ENCODE results near the gene XYLT1. TPM values are rescaled to one million over a fixed set of nuclear protein-coding genes. Genes with fewer than 3 reads are reported as not detected.
A peak's percentile ranks its signal among the peaks of the same experiment; 100 is the strongest.
"Not testable (repeated sequence)": the region's sequence is repeated elsewhere in the genome, so short reads cannot be mapped to it uniquely, and the experiment has no call there.

XYLT1 gene
- polyA plus RNA-seq, 5 donors, result 4.9 to 7.2 (median 6.4) TPM

GRCh38 chr16:17433577-17434451 lies 36.9 kb downstream of the XYLT1 start:
- peak in 1 of 2 donors; percentile 67 for DNase-seq

GRCh38 chr16:17432901-17433576 lies 37.7 kb downstream of the XYLT1 start:
- peak; percentile 69 to 75 for DNase-seq

DNA sequence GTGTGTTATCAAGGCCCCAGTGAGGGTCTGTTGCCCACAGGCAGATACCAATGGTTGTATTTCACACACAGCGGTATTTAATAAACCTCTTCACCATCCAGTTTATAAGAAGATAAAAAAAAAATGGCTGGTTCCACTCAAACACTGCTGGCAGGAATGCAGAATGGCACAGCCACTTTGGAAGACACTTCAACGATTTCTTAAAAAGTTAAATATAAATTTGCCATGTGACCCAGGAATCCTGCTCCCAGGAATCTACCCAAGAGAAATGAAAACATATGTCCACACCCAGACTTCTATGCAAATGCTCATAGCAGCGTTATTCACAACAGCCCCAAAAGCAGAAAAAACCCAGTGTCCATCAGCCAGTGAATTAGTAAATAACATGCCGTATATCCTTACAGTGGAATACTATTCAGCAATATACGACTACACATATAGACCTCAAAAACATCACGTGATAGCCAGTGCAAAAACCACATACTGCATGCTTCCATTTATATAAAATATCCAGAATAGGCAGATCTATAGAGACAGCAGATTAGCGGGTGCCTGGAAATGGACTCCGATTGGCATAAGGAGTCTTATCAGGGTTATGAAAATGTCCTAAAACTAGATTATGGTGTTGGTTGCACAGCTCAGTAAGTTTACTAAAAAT lies 38.7 kb downstream of the XYLT1 start:
- no peak for DNase-seq

DNA sequence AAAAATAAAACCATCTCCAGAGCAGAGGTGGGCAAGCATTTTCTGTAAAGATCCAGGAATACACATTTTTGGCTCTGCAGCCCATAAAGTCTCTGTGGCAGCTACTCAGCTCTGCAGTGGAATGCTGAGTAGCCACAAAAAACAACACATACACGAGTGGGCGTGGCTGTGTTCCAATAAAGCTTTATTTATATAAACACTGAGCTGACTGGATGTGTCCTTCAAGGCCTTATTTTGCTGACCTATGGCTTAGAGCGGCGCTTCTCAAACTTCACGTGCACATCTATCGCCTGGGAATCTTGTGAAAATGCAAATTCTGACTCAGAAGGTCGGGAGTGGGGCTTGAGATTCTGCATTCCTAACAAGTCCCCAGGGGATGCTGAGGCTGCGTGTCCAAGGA lies 39.7 kb downstream of the XYLT1 start:
- DNase-seq, result no peak

DNA sequence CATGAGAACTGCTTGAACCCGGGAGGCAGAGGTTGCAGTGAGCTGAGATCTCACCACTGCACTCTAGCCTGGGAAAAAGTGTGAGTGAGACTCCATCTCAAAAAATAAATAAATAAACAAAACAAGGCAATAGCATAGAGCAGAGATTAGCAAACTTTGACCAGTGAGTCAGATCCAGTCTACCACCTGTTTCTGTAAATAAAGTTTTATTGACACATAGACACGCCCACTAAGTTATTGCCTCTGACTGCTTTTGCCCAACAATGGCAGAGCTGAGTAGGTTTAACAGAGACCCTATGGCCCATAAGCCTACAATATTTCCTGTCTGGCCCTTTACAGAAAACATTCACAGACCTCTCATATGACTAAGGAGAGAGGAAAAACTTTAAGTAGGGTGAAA lies 44.3 kb downstream of the XYLT1 start:
- DNase-seq, result no peak

- no peak for DNase-seq
Observed at GRCh38 chr16:17424771-17425170, 46.0 kb downstream of the XYLT1 start.

GRCh38 chr16:17423221-17423620 lies 47.5 kb downstream of the XYLT1 start:
- no peak for DNase-seq

DNA sequence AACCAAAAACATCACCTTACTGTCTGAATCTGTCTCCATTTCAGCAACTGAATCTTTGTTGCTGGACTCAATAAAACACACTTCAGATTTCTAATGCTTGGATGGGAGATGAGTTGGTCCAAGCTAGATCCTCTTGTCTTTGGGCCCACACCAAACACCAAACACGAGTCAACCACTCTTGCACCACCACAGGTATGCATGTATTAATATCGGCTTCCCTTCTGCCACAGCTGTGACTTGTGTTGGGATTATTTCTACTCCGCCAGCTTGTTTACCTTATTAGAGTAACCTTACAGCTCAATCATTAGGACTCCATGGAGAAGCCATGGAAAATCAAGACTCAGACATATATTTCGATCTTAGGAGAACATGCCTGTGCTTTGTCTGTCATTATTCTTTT lies 49.9 kb downstream of the XYLT1 start:
- no peak for DNase-seq

- no peak for DNase-seq
Observed at GRCh38 chr16:17419266-17419665, 51.5 kb downstream of the XYLT1 start.

DNA sequence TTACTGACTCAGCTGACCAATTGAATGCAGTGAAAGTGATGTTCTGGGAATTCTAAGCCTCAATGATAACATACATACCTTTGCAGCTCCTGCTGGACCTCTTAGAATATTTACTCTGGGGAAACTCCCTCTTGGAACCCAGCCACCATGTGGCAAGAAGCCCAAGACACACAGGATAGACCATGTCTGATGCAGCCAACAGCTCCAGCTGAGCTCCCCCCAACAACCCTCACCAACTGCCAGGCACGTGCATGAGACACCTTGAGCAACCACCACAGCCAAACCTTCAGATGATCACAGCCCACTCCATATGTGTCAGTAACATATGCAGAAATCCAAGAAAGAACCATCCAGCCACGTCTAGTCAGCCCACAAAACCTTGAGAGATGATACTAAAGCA lies 53.0 kb downstream of the XYLT1 start:
- no peak for DNase-seq

GRCh38 chr16:17416461-17417311 lies 54.1 kb downstream of the XYLT1 start:
- DNase-seq, result no peak

DNA sequence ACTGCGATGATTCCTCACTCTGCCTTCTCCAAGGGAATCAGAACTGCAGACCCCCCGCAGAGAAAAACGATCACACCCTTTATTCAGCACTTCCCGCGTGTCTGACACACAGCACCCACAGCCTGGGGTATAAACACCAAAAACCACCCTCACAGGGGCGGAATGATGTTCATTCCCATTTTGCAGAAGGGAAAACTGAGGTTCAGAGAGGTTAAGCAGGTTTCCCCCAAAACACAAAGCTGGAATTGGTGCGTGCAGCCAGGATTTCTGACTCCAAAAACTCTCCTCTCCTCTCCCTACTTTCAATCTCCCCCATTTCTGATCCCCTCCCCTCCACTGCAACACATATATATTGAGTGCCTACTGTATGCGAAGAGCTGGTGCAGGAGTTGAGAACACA lies 55.8 kb downstream of the XYLT1 start:
- DNase-seq, result no peak

GRCh38 chr16:17414421-17414820 lies 56.3 kb downstream of the XYLT1 start:
- DNase-seq, result no peak

- DNase-seq, result no peak
Observed at GRCh38 chr16:17413508-17413907, 57.3 kb downstream of the XYLT1 start.

GRCh38 chr16:17412791-17413190 lies 58.0 kb downstream of the XYLT1 start:
- no peak for DNase-seq

DNA sequence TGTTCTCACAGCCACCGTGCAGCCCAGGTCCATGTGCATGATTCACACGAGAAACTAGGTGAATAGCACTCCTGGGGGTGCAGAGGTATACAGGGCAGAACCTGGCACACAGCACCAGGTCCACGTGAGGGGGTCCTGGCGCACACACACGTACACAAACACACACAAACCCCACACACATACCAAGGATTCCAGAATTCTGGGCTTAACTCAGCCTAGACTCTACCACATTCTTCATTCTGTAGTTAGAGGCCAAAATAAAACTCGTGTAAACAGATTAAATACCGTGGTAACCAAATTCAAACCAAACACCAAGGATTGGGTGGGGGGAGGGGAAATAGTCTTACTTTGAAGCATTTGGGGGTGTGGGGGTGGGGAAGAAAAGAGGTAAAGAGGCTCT lies 58.5 kb downstream of the XYLT1 start:
- DNase-seq, result no peak

- DNase-seq, result no peak
Observed at GRCh38 chr16:17411263-17411662, 59.5 kb downstream of the XYLT1 start.

- not testable (repeated sequence) for DNase-seq
Observed at GRCh38 chr16:17410316-17410715, 60.4 kb downstream of the XYLT1 start.

DNA sequence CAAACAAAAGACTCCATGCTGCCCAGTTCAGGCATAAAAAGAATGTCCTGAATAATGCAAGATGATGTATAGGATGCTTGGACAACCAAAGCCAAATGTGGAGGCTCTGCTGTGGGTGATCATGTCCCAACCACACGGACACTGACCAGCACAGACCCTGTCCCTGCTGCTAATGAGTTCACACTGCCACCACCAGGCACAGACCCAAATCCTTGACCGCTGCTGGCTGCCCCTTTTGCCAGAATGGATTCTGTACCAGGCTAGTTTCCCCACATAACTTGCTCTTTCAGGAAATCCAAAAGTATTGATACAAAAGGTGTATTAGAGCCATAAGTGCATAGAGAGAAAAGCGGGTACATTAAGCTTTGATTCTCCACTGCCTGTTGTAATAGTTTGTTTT lies 60.9 kb downstream of the XYLT1 start:
- DNase-seq, result no peak

- DNase-seq, result no peak
Observed at GRCh38 chr16:17408955-17409441, 61.8 kb downstream of the XYLT1 start.

- DNase-seq, result no peak
Observed at GRCh38 chr16:17408296-17408695, 62.5 kb downstream of the XYLT1 start.

- no peak for DNase-seq
Observed at GRCh38 chr16:17407321-17407720, 63.4 kb downstream of the XYLT1 start.
